ENCODE results near the gene MX2.

Gene MX2

DNA sequence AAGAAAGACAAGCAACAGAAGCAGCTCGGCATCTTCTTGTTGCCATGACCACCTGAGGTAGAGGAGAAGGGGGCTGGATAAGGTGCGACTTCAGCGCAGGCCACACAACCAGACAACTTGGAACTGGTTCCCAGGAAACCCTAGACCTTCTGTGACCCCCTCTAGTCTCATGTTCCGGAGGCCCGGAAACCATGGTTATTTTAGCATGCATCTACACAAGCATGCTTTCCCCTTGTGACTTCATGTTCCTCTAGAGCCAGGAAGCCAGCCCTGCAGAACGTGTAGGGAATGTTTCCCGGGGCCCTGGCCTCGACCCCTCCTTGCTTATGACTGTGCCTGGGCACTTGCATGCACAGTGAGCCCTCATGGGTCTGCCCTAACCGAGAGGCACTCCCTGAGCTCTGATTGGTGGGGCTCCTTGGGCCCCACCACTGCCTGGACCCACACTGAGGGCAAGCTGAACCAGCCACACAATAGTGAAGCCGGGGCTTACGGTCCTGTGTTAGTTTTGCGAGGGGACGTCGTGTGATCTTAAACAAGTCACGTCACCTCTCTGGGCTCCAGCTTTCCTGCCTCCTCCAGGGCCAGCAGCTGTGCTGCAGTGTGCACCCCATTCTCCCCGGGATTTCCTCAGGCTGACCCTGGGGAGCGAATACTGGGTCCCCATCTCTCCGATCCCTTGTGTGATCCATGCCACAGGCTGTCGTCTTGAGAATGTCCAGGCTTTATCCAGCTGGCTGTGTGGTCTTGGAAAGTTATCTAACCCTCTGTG, 12.0 kb upstream of the MX2 start:
- TF ChIP-seq, protein P1, sequence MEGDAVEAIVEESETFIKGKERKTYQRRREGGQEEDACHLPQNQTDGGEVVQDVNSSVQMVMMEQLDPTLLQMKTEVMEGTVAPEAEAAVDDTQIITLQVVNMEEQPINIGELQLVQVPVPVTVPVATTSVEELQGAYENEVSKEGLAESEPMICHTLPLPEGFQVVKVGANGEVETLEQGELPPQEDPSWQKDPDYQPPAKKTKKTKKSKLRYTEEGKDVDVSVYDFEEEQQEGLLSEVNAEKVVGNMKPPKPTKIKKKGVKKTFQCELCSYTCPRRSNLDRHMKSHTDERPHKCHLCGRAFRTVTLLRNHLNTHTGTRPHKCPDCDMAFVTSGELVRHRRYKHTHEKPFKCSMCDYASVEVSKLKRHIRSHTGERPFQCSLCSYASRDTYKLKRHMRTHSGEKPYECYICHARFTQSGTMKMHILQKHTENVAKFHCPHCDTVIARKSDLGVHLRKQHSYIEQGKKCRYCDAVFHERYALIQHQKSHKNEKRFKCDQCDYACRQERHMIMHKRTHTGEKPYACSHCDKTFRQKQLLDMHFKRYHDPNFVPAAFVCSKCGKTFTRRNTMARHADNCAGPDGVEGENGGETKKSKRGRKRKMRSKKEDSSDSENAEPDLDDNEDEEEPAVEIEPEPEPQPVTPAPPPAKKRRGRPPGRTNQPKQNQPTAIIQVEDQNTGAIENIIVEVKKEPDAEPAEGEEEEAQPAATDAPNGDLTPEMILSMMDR (IDR thresholded peaks at IDR 0.05; ENCODE audit: low read depth, low read length, poor library complexity, severe bottlenecking) = no peak
- TF ChIP-seq EZH2phosphoT487 (IDR thresholded peaks at IDR 0.05; ENCODE audit: borderline replicate concordance, low read length) = no peak
- H3K79me2 ChIP-seq (ENCODE audit: control insufficient read depth, low read length) = no peaks in the 10 kb centered on the region
- H3K4me1 ChIP-seq (ENCODE audit: control insufficient read depth, low read length) = no peaks in the 10 kb centered on the region
- H3K4me2 ChIP-seq (ENCODE audit: low read length) = no peak overlapping the region
- H4K20me1 ChIP-seq (ENCODE audit: control insufficient read depth, insufficient read depth, low read depth, low read length) = no peaks in the 10 kb centered on the region
- H3K9me2 ChIP-seq (replicated peaks; ENCODE audit: control insufficient read depth, low read length) = no peaks in the 10 kb centered on the region
- no peaks in the 10 kb centered on the region for H3K9me3 ChIP-seq (ENCODE audit: control insufficient read depth, insufficient read depth, low read length)
- H3K4me3 ChIP-seq (ENCODE audit: low read length) = no peak overlapping the region
- H3K27ac ChIP-seq (ENCODE audit: low read depth, low read length) = no peak overlapping the region
- no peaks in the 10 kb centered on the region for H3F3A ChIP-seq (ENCODE audit: control insufficient read depth, insufficient read depth)
- peaks cover 3% of the 10 kb centered on the region for H3K27me3 ChIP-seq (ENCODE audit: control insufficient read depth, low read length)
- no peaks in the 10 kb centered on the region for H3K36me3 ChIP-seq (ENCODE audit: control insufficient read depth, low read length)

DNA sequence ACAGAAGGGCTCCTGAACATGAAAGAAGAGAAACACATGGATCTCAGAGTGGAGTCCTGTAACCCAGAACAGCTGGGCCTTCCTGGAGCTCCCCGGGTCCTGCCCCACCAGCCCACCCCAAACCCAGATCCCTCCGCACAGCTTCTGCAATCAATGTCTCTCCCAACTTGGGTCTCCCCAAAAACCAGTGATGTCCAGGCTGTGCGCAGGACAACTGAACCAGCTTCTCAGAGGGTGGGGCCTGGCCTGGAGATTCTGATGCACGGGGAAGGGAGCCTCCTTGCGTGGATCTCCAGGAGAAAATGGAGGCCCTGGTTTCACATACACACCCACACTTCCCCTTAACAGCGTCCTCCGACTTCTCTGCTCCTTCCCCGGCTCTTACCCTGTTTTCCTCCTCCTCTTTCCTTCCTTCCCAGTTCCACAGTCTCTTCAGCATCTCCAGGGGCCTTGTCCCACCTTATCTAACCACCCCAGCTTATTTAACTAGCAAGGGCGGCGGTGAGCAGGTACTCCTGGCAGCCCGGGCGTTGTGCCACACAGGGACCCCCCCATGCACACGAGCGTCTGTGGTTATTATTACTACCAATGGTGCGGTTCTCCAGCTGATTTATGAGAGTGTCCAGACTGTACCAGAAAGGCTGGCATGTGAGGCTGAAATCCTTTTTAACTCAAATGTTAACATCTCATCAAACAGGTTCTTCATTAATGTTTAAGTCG, 11.2 kb upstream of the MX2 start:
- H3K4me1 ChIP-seq (ENCODE audit: control insufficient read depth, low read length) = no peaks in the 10 kb centered on the region
- no peak overlapping the region for H3K27ac ChIP-seq (ENCODE audit: low read depth, low read length)
- no peaks in the 10 kb centered on the region for H3K9me3 ChIP-seq (ENCODE audit: control insufficient read depth, insufficient read depth, low read length)
- no peak overlapping the region for H3K4me2 ChIP-seq (ENCODE audit: low read length)
- H3K4me3 ChIP-seq (ENCODE audit: low read length) = no peak overlapping the region
- TF ChIP-seq, protein P1 (IDR thresholded peaks at IDR 0.05; ENCODE audit: low read depth, low read length, poor library complexity, severe bottlenecking) = no peak
- TF ChIP-seq EZH2phosphoT487 (IDR thresholded peaks at IDR 0.05; ENCODE audit: borderline replicate concordance, low read length) = no peak
- H3K79me2 ChIP-seq (ENCODE audit: control insufficient read depth, low read length) = no peaks in the 10 kb centered on the region
- no peaks in the 10 kb centered on the region for H4K20me1 ChIP-seq (ENCODE audit: control insufficient read depth, insufficient read depth, low read depth, low read length)
- H3K36me3 ChIP-seq (ENCODE audit: control insufficient read depth, low read length) = no peaks in the 10 kb centered on the region
- no peaks in the 10 kb centered on the region for H3F3A ChIP-seq (ENCODE audit: control insufficient read depth, insufficient read depth)
- H3K9me2 ChIP-seq (replicated peaks; ENCODE audit: control insufficient read depth, low read length) = no peaks in the 10 kb centered on the region
- H3K27me3 ChIP-seq (ENCODE audit: control insufficient read depth, low read length) = peaks cover 3% of the 10 kb centered on the region

DNA sequence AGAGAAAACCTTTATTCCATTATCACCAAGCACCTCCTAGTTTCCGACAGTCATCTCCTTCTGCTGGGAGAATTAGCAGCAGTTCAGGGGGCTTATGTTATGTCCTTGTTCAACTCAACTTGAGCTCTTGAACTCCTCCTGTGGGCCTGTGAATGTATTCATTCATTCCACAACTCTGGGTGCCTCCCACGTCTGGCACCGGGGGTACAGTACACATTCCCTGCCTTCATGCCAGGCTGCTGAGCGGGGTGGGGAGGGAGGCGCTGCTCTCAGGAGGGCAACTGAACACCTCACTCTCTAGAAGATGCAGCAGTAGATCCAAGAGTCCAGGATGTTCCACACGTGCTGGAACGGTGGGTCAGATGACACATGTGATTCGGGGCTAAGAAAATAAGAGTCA, 4.3 kb upstream of the MX2 start:
- Histone ChIP-seq H3K79me2 (ENCODE audit: control insufficient read depth, low read length) (no peaks in the 10 kb centered on the region), H3K9me3 (ENCODE audit: control insufficient read depth, insufficient read depth, low read length) (no peaks in the 10 kb centered on the region), H3K4me3 (ENCODE audit: low read length) (no peak overlapping the region), H4K20me1 (ENCODE audit: control insufficient read depth, insufficient read depth, low read depth, low read length) (no peaks in the 10 kb centered on the region), H3K27me3 (ENCODE audit: control insufficient read depth, low read length) (peaks cover 14% of the 10 kb centered on the region), H3K36me3 (ENCODE audit: control insufficient read depth, low read length) (no peaks in the 10 kb centered on the region), H3K9me2 (replicated peaks; ENCODE audit: control insufficient read depth, low read length) (no peaks in the 10 kb centered on the region), H3K4me2 (ENCODE audit: low read length) (no peak overlapping the region), H3F3A (ENCODE audit: control insufficient read depth, insufficient read depth) (no peaks in the 10 kb centered on the region), H3K4me1 (ENCODE audit: control insufficient read depth, low read length) (peaks cover 9% of the 10 kb centered on the region; the same call in 1 of the 2 replicates), H3K27ac (ENCODE audit: low read depth, low read length) (no peak overlapping the region)
- TF ChIP-seq, protein P1 (IDR thresholded peaks at IDR 0.05; ENCODE audit: low read depth, low read length, poor library complexity, severe bottlenecking) = no peak
- TF ChIP-seq EZH2phosphoT487 (IDR thresholded peaks at IDR 0.05; ENCODE audit: borderline replicate concordance, low read length) = no peak

Data from DOHH2 (cell line).